Cardiac fibroblast (primary cell): Measurements from ENCODE around the gene STAG2.
A peak's percentile ranks its signal among the peaks of the same experiment; 100 is the strongest.

Experiments
- DNase-seq, 2 donors: peaks; one replicate each; pipeline versions ENCODE4 v3.0.0 to v3.0.0-alpha.2; 2010; ENCODE audit warnings: low read depth in 2 of 2
- H3K4me3 ChIP-seq, 2 donors: replicated peaks in 1 of 2; 1 replicate in 1 of 2; 2 replicates in 1 of 2; pipeline ENCODE4 v1.5.1; 2011; ENCODE audit warnings: low read depth in 2 of 2, low read length in 2 of 2, mild to moderate bottlenecking in 2 of 2, moderate library complexity in 1 of 2
- TF ChIP-seq, protein P1 (sequence below): IDR thresholded peaks from one replicate; pipeline ENCODE4 v1.5.1; 2011; ENCODE audit warnings: low read depth, mild to moderate bottlenecking, low read length, inconsistent platforms

Gene STAG2

DNA sequence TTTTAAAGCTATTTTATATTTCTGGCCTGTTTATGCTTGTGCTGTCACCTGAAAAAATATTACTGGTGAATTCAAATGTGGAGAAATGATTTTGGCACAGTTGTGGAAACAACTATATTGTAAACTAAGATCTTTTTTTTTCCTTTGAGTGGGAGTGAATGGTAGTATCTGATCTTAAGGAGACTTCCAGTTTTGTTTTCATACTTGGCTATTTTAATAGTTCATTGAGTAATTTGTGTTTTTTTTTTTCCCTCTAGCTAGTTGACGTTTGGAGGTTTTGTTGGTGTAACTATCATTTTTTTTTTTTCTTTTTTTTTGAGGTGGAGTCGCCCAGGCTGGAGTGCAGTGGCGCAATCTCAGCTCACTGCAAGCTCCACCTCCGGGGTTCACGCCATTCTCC lies 10.5 kb downstream of the STAG2 start:
- TF ChIP-seq, protein P1, sequence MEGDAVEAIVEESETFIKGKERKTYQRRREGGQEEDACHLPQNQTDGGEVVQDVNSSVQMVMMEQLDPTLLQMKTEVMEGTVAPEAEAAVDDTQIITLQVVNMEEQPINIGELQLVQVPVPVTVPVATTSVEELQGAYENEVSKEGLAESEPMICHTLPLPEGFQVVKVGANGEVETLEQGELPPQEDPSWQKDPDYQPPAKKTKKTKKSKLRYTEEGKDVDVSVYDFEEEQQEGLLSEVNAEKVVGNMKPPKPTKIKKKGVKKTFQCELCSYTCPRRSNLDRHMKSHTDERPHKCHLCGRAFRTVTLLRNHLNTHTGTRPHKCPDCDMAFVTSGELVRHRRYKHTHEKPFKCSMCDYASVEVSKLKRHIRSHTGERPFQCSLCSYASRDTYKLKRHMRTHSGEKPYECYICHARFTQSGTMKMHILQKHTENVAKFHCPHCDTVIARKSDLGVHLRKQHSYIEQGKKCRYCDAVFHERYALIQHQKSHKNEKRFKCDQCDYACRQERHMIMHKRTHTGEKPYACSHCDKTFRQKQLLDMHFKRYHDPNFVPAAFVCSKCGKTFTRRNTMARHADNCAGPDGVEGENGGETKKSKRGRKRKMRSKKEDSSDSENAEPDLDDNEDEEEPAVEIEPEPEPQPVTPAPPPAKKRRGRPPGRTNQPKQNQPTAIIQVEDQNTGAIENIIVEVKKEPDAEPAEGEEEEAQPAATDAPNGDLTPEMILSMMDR: no peak
- peak; percentile 30 to 53 for DNase-seq
- H3K4me3 ChIP-seq: no peak overlapping the region

DNA sequence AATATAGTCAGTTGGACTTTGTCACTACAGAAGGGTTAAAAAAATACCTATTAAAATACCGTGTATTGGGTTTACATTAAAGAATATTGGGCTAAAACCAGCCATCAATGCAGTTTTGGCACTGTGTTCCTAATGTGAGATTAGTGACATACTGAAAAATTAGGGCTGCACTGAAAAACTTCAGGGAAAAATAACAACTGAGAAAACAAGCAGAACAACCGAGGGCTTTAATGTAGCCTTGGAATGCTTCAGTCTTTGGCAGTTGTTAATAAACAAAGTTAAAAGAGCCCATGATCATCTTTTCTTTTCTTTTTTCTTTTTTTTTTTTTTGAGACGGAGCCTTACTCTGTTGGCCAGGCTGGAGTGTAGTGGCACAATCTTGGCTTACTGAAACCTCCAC lies 12.4 kb downstream of the STAG2 start:
- TF ChIP-seq, protein P1: no peak
- DNase-seq: no peak
- H3K4me3 ChIP-seq: no peak overlapping the region

DNA sequence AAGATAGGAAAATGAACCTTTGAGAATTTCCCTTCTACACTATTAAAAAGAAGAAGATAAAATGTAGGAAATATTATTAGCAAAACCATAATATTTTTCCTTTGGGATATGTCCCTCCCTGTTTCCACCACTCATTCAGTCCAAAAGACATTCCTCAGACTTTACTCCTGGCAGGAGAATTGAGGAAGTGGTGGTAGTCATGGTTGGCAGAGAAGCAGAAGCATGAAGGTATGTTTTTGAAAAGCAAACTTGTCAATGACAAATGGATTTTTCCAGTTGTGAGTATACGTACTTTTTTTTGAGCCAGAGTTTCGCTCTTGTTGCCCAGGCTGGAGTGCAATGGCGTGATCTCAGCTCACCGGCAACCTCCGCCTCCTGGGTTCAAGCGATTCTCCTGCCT lies 13.7 kb downstream of the STAG2 start:
- DNase-seq: peak; percentile 33 to 39
- H3K4me3 ChIP-seq: no peak overlapping the region
- TF ChIP-seq, protein P1: no peak

- H3K4me3 ChIP-seq: no peak overlapping the region
- TF ChIP-seq, protein P1: no peak
- DNase-seq: peak; percentile 61 to 62
Observed at GRCh38 chrX:123976706-123977316, 15.3 kb downstream of the STAG2 start.

DNA sequence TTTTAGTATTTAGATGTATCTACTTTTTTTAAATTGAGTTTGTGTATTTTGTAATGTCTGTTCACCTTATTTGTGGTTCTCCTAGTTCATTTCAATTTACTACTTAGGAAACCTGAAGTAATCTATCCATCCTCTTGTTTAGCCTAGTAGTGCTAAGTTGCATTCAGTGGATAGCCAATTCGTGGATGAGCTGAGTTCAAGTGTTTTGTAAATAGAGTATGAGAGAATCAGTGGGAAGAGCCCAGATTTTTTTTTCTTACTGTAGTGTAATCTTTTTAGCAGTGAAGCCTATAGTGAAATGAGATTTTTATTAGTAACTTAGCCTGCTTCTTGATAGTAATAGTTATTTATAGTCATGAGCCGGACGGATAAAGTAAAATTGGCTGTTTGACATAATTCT lies 21.7 kb downstream of the STAG2 start:
- TF ChIP-seq, protein P1: no peak
- no peak overlapping the region for H3K4me3 ChIP-seq
- no peak for DNase-seq

DNA sequence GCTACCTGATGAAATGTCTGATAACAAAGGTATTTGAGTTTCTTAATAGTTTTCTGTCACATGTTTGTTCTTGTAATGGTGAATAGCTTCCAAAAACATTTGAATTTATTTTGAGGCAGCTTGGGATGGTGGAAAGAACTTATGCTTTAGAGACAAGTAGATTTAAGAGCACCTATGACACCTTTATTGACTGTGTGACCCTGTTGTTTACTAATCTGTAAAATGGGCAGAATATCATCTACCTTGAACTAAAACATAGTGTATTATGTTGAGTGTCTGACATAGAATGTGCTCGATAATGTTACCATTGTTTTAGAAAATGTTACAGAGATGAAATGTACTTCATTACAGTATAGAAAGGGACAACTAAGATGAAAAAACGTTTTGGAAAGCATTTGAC lies 24.9 kb downstream of the STAG2 start:
- H3K4me3 ChIP-seq: no peak overlapping the region
- TF ChIP-seq, protein P1: no peak
- no peak for DNase-seq
